ENCODE data around the gene RNF144A. TPM values are rescaled to one million over a fixed set of nuclear protein-coding genes. Genes with fewer than 3 reads are reported as not detected.

Gene RNF144A
- total RNA-seq, 3 donors from 2014 or later (not counting 1 experiment from before 2014, with no cell fraction given): 17.3 to 36.7 (median 19.0) TPM

GRCh38 chr2:7073901-7074300 is 156.7 kb downstream of the RNF144A start:
- Histone ChIP-seq H3K27me3 (ENCODE audit: control insufficient read depth, insufficient read depth, low read length) (no peaks in the 10 kb centered on the region), H3K9me3 (ENCODE audit: control insufficient read depth, insufficient read depth, low read length) (no peaks in the 10 kb centered on the region), H3K4me3 (ENCODE audit: low read length) (no peak overlapping the region), H3K27ac (ENCODE audit: low read length) (no peak overlapping the region), H3K36me3 (ENCODE audit: control insufficient read depth, insufficient read depth, low read length) (no peaks in the 10 kb centered on the region), H3K4me1 (ENCODE audit: control insufficient read depth, insufficient read depth, low read length) (no peaks in the 10 kb centered on the region)
- Mint-ChIP-seq H3K4me1 (no peaks in the 10 kb centered on the region), H3K27me3 (ENCODE audit: low read depth in 2 of 2) (no peaks in the 10 kb centered on the region), H3K4me3 (no peak overlapping the region), H3K36me3 (no peaks in the 10 kb centered on the region), H3K9me3 (no peaks in the 10 kb centered on the region), H3K27ac (no peak overlapping the region)
- WGBS (ENCODE audit: insufficient coverage): 89% methylated on average over 3 of the region's 3 CpGs
- DNase-seq: no peak
- intact Hi-C loops (cut with micrococcal nuclease): no loop called here
- no peak for TF ChIP-seq CTCF (IDR thresholded peaks at IDR 0.05)
- no peak for ATAC-seq

- no peaks in the 10 kb centered on the region for H3K36me3 ChIP-seq (ENCODE audit: control insufficient read depth, insufficient read depth, low read length)
- H3K9me3 ChIP-seq (ENCODE audit: control insufficient read depth, insufficient read depth, low read length): no peaks in the 10 kb centered on the region
- no peaks in the 10 kb centered on the region for H3K27me3 ChIP-seq (ENCODE audit: control insufficient read depth, insufficient read depth, low read length)
- DNase-seq: no peak
- Mint-ChIP-seq H3K9me3 (no peaks in the 10 kb centered on the region), H3K27ac (no peak overlapping the region), H3K4me1 (no peaks in the 10 kb centered on the region), H3K27me3 (ENCODE audit: low read depth in 2 of 2) (no peaks in the 10 kb centered on the region), H3K36me3 (no peaks in the 10 kb centered on the region), H3K4me3 (no peak overlapping the region)
- no peak for TF ChIP-seq CTCF (IDR thresholded peaks at IDR 0.05)
- WGBS (ENCODE audit: insufficient coverage): 87% methylated on average over 1 of the region's 1 CpG
- intact Hi-C loops (cut with micrococcal nuclease): no loop called here
- ATAC-seq: no peak
- no peaks in the 10 kb centered on the region for H3K4me1 ChIP-seq (ENCODE audit: control insufficient read depth, insufficient read depth, low read length)
- H3K27ac ChIP-seq (ENCODE audit: low read length): no peak overlapping the region
- H3K4me3 ChIP-seq (ENCODE audit: low read length): no peak overlapping the region
Observed at GRCh38 chr2:7075834-7076233, 158.6 kb downstream of the RNF144A start.

- H3K4me3 ChIP-seq (ENCODE audit: low read length): no peak overlapping the region
- no peaks in the 10 kb centered on the region for H3K27me3 ChIP-seq (ENCODE audit: control insufficient read depth, insufficient read depth, low read length)
- H3K4me1 ChIP-seq (ENCODE audit: control insufficient read depth, insufficient read depth, low read length): no peaks in the 10 kb centered on the region
- no peak for TF ChIP-seq CTCF (IDR thresholded peaks at IDR 0.05)
- no peaks in the 10 kb centered on the region for H3K9me3 ChIP-seq (ENCODE audit: control insufficient read depth, insufficient read depth, low read length)
- no peaks in the 10 kb centered on the region for H3K36me3 ChIP-seq (ENCODE audit: control insufficient read depth, insufficient read depth, low read length)
- intact Hi-C loops (cut with micrococcal nuclease): no loop called here
- DNase-seq (no peak), ATAC-seq (no peak)
- no peak overlapping the region for H3K27ac ChIP-seq (ENCODE audit: low read length)
- Mint-ChIP-seq H3K27me3 (ENCODE audit: low read depth in 2 of 2) (no peaks in the 10 kb centered on the region), H3K27ac (no peak overlapping the region), H3K9me3 (no peaks in the 10 kb centered on the region), H3K36me3 (no peaks in the 10 kb centered on the region), H3K4me3 (no peak overlapping the region), H3K4me1 (no peaks in the 10 kb centered on the region)
- WGBS (ENCODE audit: insufficient coverage): 82% methylated on average over 9 of the region's 10 CpGs
Observed at GRCh38 chr2:7077660-7078267, 160.6 kb downstream of the RNF144A start.

Measured in natural killer cell (primary cell).